GM06990 (cell line): ENCODE results near the gene MFN2.
A peak's percentile ranks its signal among the peaks of the same experiment; 100 is the strongest.
"Not testable (repeated sequence)": the region's sequence is repeated elsewhere in the genome, so short reads cannot be mapped to it uniquely, and the experiment has no call there.

Source experiments
- DNase-seq: peaks from one replicate; pipeline ENCODE4 v3.0.0-alpha.2; 2011; ENCODE audit not compliant: insufficient read length; ENCODE audit errors: extremely low read depth
- H3K27me3 ChIP-seq: replicated peaks from 2 replicates; pipeline ENCODE4 v1.6.0; 2011; ENCODE audit warnings: low read length; ENCODE audit not compliant: control insufficient read depth, insufficient read depth
- H3K36me3 ChIP-seq: 2 replicates; pipeline ENCODE4 v1.5.1; 2011; ENCODE audit warnings: low read length; ENCODE audit not compliant: control insufficient read depth, insufficient read depth
- H3K4me3 ChIP-seq: replicated peaks from 2 replicates; pipeline ENCODE4 v1.5.1; 2011; ENCODE audit warnings: low read depth, mild to moderate bottlenecking, control low read depth, low read length
- TF ChIP-seq, protein P1 (sequence below): IDR thresholded peaks from 2 replicates; pipeline ENCODE4 v1.5.1; 2011; ENCODE audit warnings: low read length, control low read depth, mild to moderate bottlenecking, inconsistent platforms; ENCODE audit not compliant: insufficient read depth, poor library complexity, severe bottlenecking

MFN2 gene

DNA sequence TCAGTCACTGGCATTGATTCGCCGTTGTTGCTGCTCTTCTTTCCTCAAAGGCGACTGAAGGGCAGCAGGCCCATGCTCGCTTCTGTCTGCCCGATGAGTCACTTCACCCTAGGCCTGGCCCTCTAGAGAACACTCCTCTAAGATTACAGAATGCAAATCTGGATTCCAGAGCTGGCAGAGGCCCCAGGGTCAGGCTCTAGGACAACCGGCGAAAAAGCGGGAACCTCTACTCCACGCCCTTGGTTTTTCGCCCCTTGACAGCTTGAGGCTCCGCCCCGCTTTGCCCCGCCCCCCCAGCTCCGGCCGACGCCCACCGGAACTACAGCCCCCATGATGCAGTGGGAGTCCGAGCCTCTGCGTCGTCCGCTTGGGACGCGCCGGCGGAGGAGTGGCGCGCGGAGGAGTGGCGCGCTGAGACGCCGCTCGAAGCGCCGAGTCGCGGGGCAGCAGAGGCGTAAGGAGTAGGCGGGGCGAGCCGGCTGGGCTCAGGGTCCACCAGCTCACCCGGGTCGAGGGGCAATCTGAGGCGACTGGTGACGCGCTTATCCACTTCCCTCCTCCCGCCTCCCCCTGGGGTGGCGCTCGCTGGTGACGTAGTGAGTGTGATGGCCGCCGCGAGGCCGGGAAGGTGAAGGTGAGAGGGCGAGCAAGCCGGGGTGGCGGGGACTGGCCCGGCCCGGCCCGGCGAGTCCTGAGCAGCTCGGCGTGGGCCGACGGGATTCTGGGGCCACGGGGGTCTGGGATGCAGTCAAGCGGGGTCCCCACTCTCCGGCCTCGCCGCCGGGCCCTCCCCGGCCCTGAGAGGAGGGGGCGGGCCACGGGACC lies at the start of gene MFN2:
TSS of gene MFN2 (plus strand) at position 594 of the 825 bp plus-strand sequence. CDS start 8,725 bp downstream, outside the sequence.
- DNase-seq = peak; percentile 99
- TF ChIP-seq, protein P1, sequence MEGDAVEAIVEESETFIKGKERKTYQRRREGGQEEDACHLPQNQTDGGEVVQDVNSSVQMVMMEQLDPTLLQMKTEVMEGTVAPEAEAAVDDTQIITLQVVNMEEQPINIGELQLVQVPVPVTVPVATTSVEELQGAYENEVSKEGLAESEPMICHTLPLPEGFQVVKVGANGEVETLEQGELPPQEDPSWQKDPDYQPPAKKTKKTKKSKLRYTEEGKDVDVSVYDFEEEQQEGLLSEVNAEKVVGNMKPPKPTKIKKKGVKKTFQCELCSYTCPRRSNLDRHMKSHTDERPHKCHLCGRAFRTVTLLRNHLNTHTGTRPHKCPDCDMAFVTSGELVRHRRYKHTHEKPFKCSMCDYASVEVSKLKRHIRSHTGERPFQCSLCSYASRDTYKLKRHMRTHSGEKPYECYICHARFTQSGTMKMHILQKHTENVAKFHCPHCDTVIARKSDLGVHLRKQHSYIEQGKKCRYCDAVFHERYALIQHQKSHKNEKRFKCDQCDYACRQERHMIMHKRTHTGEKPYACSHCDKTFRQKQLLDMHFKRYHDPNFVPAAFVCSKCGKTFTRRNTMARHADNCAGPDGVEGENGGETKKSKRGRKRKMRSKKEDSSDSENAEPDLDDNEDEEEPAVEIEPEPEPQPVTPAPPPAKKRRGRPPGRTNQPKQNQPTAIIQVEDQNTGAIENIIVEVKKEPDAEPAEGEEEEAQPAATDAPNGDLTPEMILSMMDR = no peak
- peaks cover 14% of the 10 kb centered on the region for H3K36me3 ChIP-seq

GRCh38 chr1:11930571-11931445 lies 49.4 kb upstream of the MFN2 start:
- H3K4me3 ChIP-seq = no peak overlapping the region
- TF ChIP-seq, protein P1 = no peak
- H3K36me3 ChIP-seq = no peaks in the 10 kb centered on the region
- DNase-seq = no peak
- no peaks in the 10 kb centered on the region for H3K27me3 ChIP-seq

More for the DNA sequence above, at the start of gene MFN2:
- Histone ChIP-seq H3K4me3 (peak within 1 kb of the TSS; percentile 68), H3K27me3 (no peaks in the 10 kb centered on the region)

DNA sequence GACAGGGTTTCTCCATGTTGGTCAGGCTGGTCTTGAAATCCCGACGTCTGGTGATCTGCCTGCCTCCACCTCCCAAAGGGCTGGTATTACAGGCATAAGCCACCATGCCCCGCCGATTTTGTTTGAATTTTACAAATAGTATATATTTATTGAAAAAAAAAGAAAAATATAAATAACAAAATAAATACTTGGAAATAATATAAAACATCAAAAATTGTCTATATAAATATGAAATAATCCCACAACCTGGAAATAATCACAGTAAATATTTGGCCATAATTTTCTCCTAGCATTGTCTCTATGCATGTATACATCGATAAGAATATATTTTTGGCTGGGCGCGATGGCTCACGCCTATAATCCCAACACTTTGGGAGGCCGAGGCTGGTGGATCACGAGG lies 48.4 kb upstream of the MFN2 start:
- DNase-seq = no peak

DNA sequence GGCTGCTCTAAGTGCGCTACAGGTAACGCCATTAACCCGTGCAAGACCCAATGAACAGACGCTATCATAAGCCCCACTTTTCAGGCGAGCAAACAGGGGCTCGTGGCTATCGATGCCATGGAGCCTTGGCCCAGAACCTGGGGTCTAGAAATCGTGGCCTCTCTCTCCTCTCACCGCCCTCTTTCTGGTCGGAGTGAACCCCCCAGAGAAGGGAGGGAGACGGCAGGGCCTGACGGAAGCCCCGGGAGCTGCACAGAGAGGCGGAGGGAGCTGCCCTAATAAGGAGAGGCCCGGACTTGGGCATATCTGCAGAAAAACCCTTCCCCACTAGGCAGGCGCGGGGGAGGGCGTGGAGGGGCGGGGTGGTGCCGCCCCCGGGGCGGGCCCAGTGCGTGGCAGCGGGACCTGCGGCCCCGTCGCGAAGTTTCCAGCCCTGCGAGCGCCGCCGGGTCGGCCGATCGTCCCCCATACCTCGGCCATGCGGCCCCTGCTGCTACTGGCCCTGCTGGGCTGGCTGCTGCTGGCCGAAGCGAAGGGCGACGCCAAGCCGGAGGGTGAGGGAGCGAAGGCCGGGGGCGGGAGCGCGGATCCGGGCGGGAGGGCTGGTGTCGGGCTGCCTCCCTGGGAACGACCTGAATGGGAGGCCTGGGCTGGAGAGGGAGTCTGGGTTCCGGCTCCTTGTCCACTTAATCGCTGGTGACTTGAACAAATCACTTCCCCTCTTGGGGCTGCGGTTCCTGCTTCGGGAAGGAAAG lies 45.8 kb upstream of the MFN2 start, which contains the start of gene PLOD1:
TSS of gene PLOD1 (plus strand) at position 416 of the 755 bp plus-strand sequence. CDS start at position 479, 63 bp downstream.
- peak; percentile 93 for DNase-seq
- H3K36me3 ChIP-seq = no peaks in the 10 kb centered on the region; the same call in none of the 2 replicates
- H3K4me3 ChIP-seq = peak within 1 kb of the TSS; percentile 89
- TF ChIP-seq, protein P1 = no peak
- no peaks in the 10 kb centered on the region for H3K27me3 ChIP-seq

More for the DNA sequence above, 48.4 kb upstream of the MFN2 start:
- Histone ChIP-seq H3K27me3 (no peaks in the 10 kb centered on the region), H3K4me3 (no peak overlapping the region), H3K36me3 (no peaks in the 10 kb centered on the region)
- TF ChIP-seq, protein P1 = no peak

DNA sequence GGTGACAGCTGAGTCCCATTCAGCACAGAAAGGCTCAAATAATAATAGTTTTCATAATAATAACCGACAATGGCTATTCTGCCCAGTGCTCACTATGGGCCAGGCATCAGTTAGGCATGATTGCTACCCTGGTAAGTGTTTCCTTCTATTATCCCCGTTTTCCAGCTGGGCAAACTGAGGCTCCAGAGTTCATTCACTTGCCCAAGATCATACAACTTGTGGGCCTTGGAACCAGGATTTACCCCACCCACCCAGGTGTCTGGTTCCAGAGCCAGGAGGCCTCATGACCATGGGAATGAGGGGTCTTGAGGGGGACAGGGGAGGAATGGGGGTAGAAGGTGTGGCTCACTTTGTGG lies 45.2 kb upstream of the MFN2 start:
- TF ChIP-seq, protein P1 = no peak
- peaks cover under 1% of the 10 kb centered on the region for H3K36me3 ChIP-seq
- H3K4me3 ChIP-seq = peak overlapping the region; percentile 89
- DNase-seq = no peak
- H3K27me3 ChIP-seq = no peaks in the 10 kb centered on the region

DNA sequence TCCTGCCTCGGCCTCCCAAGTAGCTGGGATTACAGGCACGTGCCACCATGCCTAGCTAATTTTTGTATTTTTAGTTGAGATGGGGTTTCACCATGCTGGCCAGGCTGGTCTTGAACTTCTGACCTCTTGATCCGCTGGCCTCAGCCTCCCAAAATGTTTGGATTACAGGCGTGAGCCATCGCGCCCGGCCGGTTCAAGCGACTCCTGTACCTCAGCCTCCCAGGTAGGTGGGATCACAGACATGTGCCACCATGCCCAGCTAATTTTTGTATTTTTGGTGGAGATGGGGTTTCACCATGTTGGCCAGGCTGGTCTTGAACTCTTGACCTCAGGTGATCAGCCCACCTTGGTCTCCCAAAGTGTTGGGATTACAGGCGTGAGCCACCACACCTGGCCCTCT lies 44.5 kb upstream of the MFN2 start:
- H3K4me3 ChIP-seq, H3K27me3 ChIP-seq, H3K36me3 ChIP-seq, DNase-seq: not testable (repeated sequence)
